Measurements from ENCODE around the gene OR2T1.
"Not testable (repeated sequence)": the region's sequence is repeated elsewhere in the genome, so short reads cannot be mapped to it uniquely, and the experiment has no call there.

Gene OR2T1, protein sequence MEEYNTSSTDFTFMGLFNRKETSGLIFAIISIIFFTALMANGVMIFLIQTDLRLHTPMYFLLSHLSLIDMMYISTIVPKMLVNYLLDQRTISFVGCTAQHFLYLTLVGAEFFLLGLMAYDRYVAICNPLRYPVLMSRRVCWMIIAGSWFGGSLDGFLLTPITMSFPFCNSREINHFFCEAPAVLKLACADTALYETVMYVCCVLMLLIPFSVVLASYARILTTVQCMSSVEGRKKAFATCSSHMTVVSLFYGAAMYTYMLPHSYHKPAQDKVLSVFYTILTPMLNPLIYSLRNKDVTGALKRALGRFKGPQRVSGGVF

DNA sequence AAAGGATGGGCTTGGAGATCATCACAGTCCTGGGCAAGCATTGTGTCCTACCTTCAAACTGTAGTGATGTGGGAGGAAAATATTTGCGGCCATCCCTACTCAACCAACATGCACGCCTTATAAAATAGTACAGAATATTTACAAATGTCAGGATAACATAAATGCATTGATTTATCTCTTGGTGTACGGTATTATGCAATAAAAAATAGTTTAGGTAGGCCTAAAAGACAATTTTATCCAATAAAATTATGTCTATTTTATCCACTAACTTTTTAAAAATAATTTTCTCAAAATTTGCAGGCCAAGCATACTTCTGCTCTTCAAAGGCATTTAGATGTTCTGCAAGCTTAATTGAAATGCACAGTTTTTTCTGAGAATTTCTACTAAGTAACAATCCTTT lies at the start of gene OR2T1:
OR2T1 (plus strand) TSS at position 301 of the 400 bp plus-strand sequence. CDS start 3,100 bp downstream, outside the sequence.
- DNase-seq = no peak

DNA sequence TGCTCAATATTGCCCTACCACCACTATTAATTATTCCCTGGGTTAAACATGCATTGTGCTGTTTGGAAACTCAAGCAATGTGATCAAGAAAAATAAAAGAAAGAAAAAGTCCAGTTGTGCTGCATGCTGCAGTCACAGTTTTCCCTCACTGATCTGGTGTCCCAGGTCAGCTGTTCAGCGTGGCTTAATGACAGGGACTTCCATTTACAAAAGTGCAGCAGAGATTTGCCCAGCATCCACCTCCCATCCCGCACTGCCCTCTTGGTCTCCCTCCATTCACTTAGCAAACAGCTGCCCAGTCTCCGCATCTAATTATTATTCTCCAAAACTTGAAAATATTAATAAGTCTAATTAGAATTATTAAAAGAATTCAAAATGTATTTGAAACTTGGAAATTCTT lies 43.4 kb upstream of the OR2T1 start:
- DNase-seq = no peak

DNA sequence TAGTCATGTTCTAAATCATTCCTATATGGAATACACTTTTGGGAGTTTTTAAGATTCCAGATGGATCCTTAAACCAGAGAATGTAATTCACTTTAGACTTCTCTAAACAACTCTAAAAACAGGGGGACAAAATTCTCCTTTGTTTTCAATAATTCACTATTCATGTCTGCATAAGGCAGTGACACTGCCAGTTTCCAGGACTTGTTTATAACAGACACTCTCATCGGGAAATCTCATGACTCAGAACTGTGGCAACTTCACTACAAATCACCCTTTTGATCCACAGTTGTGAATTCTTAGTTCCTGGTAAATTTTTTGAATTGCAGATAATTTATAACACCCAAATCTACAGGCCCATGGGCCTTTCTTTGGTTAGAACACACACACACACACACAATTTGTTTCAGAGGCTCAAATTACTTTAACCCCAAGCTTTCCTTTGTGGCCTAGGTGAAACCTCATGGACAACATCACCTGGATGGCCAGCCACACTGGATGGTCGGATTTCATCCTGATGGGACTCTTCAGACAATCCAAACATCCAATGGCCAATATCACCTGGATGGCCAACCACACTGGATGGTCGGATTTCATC lies 41.6 kb upstream of the OR2T1 start, which contains the start of gene OR2T4:
OR2T4 (plus strand) TSS at position 545 of the 595 bp plus-strand sequence; CDS start at position 545, 0 bp downstream.
- DNase-seq = no peak

DNA sequence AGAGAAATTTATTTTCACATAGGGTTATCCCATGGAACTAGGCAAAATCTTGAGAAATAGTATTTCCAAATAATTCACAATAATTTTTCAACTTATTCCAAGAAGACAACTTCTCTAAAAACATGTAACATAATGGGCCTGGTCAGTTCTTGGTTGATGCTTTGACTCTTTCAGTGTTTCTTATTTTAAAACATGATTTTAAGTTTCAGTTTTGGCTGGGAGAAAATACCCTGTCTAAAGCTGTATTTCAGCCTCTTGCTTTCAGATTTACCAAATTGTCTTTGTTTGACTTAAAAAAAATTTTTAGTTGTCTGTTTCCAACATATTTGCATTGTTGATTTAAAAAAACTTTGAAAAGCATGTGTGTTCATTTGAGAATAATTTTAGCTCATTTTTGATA lies 36.2 kb upstream of the OR2T1 start:
- DNase-seq = no peak

DNA sequence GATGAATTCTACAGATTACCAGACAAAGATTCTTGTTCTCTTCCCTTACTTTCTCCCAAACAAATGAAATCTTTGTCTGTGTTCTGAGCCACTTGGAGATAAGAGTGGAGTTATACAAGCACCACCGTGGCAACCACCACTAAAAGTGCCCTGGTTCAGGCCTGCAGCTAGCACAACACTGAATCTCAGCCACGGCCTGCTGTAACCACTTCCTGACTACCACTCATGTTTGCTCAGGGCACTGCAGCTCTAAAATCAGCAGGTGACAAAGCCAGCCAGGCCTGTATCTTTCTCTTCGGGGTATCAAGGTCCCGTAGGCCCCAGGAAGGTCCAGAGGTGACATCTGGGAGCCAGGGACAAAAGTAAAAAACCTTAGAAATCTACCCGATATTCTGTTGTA lies 30.5 kb upstream of the OR2T1 start:
- no peak for DNase-seq

DNA sequence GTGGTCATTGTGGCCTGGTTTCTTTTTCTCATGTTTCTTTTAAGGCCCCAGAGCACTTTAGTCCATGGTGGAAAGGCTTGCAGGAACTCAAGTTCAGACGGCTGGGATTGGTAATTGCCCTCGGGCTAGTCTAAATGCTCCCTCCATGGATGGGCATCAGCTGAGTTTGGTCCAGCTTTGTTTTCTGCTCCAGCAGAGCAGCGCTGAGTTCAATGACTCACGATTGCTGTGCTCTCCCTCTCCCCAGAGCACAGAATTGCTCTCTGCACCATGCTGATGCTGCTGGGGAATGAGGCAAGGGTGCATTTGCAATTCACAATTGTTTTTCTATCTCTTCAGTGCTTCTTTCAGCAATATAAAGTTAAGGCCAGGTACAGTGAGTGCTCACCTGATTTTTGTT lies 29.1 kb upstream of the OR2T1 start:
- no peak for DNase-seq

DNA sequence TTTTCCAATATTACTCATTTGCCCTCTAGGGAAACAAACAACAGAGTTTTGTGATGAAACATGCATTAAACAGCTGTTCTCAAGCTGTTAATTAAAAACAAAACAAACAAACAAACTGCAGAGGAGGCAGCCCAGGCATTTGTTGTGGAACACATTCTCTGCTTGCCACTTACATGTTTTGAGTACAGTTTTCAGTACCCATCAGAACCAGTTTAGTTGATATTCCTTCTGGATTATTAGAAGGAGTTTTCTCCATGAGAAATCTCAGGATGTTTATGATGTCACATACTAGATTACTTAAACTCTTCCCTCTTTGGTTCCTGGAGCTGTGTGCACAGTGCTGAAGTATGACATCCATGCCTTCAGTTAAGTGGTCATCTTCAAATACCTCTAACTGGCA lies 27.4 kb upstream of the OR2T1 start, which contains the start of gene OR2T6:
OR2T6 (plus strand) TSS at position 301 of the 400 bp plus-strand sequence. CDS start 11,863 bp downstream, outside the sequence.
- DNase-seq = no peak

DNA sequence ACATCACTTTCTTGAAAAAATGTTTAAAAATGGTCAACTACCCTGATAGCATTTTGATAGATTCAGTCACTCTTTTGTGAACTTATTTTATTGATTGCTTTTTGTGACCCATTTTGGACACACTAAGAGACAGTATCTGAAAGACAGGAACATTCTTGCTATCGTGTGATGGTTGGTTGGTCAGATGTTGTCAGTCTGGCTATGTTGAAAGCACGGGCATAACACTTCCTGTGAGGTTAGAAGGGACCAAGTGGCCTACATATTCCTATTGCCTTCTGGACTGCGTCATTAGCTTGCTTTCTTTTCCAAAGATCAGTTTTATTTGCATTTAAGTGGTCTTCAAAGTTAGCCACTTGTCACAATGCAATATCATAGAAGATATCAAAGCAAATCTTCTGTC lies 25.9 kb upstream of the OR2T1 start:
- no peak for DNase-seq

DNA sequence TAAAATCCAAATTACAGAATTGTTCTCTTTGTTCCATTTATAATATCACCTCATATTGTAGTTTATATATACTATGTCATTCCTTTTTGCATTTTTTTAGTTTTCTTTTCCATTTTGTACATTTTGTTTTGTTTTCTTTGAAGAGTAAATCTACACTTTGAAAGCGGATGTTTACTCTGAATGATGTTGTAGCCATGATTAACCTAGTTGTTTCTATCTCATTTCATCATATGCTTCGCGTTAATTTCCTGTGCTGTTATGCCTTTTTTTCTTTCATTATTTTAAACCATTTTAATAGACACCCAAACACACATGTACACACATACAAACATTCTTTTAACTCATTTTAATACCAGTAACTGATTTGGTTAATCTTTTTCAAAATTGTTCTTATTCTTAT lies 22.0 kb upstream of the OR2T1 start:
- DNase-seq = no peak

DNA sequence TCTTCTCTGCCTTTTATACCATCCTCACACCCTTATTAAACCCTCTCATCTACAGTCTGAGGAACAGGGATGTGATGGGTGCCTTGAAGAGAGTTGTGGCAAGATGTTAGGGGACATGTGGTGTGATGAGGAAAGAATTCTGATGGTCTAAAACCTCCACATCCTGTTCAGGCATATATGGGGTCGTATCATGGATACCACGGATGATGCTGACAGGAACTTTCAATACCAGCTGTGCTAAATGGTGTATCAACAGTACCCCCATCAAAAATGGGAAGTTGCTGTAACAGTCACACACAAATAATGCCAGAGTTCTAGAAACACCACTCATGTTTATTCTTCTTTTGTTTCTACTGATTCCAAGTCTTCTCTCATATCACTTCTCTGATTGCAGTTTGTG lies 14.4 kb upstream of the OR2T1 start:
- DNase-seq = no peak

DNA sequence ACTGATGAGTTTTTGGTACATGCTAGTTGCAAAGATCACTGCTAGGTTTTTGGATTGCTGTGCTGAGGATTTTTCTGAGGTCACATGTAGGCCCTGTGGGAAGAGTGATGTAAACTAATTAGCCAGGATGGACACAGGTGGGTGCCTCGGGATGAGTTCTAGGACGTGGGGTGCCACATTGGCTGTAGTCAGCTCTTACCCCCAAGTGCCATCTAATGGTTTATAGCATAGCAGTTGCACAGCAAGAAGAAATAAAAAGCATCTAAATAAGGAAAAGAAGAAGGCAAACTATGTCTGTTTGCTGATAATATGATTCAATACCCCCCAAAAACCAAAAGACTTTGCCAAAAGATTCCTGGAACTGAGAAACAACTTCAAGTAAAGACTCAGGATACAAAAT lies 9.8 kb upstream of the OR2T1 start:
- DNase-seq = no peak

DNA sequence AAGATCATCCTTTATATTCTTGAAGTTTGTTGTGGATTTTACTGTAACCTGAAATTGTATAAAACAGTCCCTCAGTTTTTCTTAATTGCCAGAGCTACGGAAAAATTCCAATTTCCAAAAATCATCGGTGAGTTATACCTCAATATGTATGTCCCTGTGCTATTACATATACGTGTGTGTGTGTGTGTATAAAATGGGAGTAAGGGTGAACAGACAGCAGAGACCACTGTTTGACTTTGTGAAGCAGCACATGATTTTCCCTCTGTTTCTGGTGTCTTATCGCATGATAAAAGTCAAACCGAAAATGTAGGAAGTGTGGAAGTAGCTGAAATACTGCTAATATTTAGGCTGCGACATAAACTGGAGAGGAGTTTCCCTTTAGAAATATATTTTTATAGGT lies 1.2 kb downstream of the OR2T1 start:
- peak in 1 of 3 experiments; percentile 4 for DNase-seq

DNA sequence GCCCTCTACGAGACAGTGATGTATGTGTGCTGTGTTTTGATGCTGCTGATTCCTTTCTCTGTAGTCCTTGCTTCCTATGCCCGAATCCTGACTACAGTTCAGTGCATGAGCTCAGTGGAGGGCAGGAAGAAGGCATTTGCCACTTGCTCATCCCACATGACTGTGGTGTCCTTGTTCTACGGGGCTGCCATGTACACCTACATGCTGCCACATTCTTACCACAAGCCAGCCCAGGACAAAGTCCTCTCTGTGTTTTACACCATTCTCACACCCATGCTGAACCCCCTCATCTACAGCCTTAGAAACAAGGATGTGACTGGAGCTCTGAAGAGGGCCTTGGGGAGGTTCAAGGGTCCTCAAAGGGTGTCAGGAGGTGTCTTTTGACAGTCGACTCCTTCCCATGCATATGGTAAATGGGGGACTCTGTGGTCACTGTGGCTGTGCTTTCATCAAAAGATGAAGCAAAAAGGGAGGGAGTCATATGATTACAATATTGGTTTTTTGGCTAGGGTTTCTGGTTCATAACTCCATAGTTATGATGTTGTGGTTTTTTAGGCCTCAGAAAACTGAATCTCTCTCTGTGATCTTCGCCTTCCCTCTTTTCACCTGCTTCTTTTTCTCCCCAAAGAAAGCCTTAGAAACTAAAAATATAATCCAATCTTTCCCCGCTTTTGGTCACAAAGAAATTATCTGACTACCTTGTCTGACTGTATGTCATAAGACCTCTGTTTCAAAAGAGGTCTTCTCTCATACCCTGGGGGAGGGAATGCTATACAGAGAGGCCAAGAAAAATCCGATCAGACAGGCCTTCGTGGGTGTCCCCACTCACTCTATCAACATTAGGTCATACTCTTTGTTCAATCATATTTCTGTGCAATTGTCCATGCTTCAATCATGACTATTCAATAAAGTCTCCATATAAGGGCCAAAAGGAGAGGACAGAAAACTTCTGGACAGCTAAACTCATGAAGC lies 4.2 kb downstream of the OR2T1 start:
- no peak for DNase-seq

DNA sequence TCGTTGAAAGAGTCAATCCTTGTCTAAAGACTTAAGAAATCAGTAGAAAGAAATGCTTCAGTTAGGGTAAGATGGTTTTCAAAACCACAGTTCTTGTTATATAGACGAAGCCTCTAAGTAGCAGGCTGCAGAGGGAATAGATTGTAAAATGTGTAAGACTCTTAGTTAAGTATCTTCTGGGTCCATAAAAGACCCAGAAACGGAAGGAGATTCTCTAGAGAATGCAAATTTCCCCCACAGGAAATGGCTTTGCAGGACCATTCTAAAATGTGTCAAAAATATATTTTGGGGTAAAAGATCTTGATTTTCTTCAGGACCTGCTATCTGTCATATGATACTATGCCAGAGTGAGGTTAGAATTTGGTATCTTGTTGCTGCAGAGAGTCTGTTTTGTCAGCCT lies 13.4 kb downstream of the OR2T1 start:
- no peak for DNase-seq

DNA sequence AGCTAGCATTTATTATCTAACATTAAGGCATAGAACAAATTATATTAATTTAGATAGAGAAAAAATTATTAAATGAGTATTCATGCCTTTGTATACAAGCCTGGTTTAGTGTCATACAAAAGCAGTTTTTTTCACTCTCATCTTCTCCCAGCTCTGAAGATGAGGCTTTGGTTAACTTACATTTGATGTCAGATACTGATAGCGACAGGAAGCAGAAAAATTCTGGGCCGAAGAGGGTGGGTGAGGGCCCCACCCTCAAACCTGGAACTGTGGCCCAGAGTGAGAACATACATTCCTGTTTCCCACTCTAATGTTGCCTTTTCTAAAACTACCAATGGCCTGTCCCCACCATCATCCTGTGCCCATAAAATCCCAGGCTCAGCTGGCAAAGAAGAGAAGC lies 15.0 kb downstream of the OR2T1 start:
- DNase-seq = no peak

DNA sequence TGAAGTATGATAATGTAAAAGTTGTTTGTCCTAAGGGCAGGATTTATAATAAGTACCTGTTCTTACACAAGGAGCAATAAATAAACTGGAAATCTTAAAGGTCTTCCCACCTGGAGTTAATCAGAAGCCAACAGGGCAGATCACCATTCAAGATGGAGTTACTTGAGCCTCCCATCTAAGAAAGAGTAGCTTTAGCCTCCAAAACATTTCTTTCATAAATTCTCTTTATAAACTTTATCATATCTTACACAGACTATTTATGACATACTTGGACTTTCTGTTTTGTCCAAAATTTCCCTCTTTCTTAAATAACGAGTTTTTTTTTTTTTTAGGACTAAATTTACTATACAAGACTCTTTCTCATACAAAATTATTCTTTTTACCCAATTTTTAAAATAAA lies 18.5 kb downstream of the OR2T1 start:
- no peak for DNase-seq

DNA sequence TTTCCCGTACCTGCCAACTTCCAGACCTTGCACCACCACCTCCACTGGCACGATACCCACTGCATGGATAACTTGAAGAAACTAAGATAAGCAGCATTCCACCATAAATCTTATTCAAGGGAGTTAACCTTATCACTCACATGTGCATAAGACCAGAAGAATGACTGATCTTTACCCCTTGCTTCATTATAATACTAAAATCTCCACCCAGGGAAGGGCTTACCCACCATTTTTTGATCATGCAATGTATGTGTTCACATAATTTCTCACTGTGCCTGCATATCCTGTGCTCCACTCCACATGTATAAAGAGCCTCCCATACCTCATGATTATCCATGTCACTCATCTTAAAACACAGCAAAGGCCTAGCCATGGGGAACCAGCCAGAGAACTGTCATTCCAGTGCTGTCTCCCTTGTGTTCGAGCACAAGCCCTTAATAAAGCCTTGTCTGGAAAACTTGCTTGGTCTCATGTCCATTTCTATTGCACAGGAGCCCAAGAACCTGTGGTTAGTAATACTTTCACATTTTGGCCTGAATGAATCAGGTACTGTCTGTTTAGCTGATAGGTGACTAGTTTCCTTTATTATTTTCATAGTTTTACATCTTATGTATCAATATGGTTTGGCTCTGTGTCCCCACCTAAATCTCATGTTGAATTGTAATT lies 24.8 kb downstream of the OR2T1 start:
- not testable (repeated sequence) for DNase-seq

DNA sequence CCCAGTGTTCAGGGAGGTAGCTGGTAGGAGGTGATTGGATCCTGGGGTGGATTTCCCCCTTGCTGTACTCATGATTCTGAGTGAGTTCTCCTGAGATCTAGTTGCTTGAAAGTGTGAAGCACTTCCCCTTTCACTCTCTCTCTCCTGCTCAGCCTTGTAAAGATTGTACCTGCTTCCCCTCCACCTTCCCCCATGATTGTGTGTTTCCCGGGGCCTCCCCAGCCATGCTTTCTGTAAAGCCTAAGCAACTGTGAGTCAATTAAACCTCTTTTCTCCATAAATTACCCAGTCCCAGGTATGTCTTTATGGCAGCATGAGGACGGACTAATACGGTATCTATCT lies 25.3 kb downstream of the OR2T1 start:
- not testable (repeated sequence) for DNase-seq

DNA sequence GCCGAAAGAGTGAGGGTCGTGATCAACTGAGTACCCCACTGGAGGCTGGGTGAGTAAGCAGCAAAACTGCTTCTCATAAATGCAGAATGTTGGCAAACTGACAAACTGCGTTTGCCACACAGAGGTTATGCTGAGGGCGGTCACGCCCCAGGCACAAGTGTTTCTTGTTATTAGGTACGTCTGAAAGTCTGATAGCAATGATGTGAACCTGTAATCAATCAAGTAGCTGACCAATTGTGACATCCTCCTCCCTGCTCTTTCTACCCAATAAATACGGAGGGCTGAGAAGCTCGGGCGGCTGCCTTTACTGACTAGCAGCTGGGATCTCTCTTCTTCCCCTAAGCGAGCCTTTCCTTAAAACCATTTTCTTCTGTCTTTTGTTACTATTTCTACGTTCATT lies 28.8 kb downstream of the OR2T1 start:
- not testable (repeated sequence) for DNase-seq

DNA sequence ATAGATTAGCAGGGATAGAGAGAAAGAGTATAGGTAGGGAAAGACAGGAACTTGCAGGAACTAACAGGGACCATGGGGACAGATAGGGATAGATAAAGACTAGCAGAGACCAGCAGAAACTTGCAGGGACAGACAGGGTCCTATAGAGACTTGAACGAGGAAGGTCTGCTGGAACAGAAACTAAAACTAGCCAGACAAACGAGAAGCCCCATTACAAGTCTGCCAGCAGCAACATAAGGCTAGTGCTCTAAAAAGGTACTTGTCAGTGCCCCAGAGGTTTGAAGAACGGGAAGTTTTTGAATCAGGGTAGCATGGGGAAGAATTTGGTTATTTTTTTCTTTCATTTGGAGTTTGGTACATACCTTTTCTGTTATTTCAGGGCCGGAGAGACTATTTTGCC lies 29.4 kb downstream of the OR2T1 start:
- DNase-seq = not testable (repeated sequence)

DNA sequence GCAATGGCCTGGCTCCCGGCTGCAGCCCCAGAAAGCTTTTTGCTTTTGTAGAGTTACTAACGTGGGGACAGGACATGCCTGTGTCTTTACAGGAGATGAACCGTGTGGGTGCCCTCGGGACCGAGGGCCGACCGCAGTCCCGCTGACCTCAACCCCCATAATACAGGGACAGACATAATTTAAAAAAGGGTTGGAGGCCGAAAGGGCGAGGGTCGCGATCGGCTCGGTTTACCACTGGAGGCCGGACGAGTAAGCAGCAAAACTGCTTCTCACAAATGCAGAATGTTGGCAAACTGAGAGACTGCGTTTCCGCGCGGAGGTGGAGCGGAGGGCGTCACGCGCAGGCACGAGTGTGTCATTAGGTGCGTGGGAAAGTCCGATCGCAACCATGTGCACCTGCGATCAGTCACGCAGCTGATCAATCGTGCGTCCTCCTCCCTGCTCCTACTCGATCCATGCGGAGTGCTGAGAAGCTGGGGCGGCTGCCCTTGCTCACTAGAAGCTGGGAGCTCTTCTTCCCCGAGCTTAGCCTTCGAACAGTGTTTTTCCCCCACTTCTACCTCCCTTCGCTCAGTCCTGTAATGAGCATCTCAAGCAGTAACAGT lies 31.1 kb downstream of the OR2T1 start:
- DNase-seq = not testable (repeated sequence)

DNA sequence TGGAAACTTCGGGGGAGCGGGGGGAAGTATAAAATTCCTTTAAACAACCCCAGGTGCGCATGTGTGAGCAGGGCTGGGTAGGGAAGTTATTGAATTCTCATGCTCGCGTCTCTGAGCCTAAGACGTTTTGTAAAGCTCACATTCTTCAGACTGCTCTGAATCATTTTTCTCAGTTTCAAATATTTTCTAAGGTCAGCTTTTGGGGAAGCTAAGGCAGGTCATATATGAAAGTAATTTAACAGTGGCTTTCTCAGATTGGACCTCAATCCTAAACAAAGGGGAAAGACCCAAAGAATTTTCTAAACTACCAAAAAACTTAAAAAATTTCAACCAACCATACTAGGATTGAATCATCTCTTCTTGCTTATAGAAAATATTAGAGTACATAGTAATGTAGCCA lies 32.1 kb downstream of the OR2T1 start:
- DNase-seq = not testable (repeated sequence)

All from NCI-H1417 (cell line).